K562 (cell line): Measurements from ENCODE around the gene CDR2L. TPM values are rescaled to one million over a fixed set of nuclear protein-coding genes. Genes with fewer than 3 reads are reported as not detected.

Source experiments
- ATAC-seq: fragments of 200-7000 bp; cut with Tn5 transposase; 3 replicates; pipeline ENCODE4 v1.9.1; 2020; ENCODE audit warnings: moderate library complexity
- BruUV-seq: library from RNA; stranded (reverse); fragments of 400-500 nt; replicated peaks from 2 replicates; lab custom pipeline; 2021; lab: Mats Ljungman, UMichigan
- CTCF ChIA-PET: fragments of 300-600 bp; formaldehyde crosslinking; extraction: SDS; loops from one replicate; lab custom pipeline; 2021; ENCODE audit warnings: low intra/inter-chr PET ratio; lab: Yijun Ruan, JAX
- POLR2A ChIA-PET: fragments of 300-600, 350-650 bp; sonication (Branson Sonifier 250); formaldehyde crosslinking; extraction: SDS; loops from one replicate; lab custom pipeline; 2021; ENCODE audit warnings: antibody characterized with exemption, inconsistent platforms; lab: Yijun Ruan, JAX
- DNase-seq, 4 experiments: peaks; one replicate each; pipeline versions ENCODE4 v3.0.0 to v3.0.0-alpha.2; 2011 to 2018; ENCODE audit warnings: low spot score in 3 of 4, mixed read lengths in 3 of 4; ENCODE audit errors: extremely low read depth in 1 of 4
- FAIRE-seq: peaks from 2 replicates; lab custom pipeline; 2011; peaks lifted over from hg19 to GRCh38; lab: Jason Lieb, UNC
- H2AFZ ChIP-seq: 2 replicates; pipeline ENCODE4 v1.6.0; 2011; ENCODE audit warnings: low read depth, low read length, control low read depth, inconsistent platforms
- H3K27ac ChIP-seq: fragments of 200-600 bp; 3 replicates; pipeline ENCODE4 v1.8.0; 2011; ENCODE audit warnings: low read depth, mild to moderate bottlenecking, control low read depth, inconsistent platforms, low read length, moderate library complexity, mixed read lengths; ENCODE audit errors: extremely low read depth
- H3K27me3 ChIP-seq, 2 experiments: fragments of 300-600 bp in 1 of 2; 2 replicates in 1 of 2; 3 replicates in 1 of 2; pipeline versions ENCODE4 v1.6.0 to v1.8.0; 2011; ENCODE audit warnings: inconsistent platforms in 2 of 2, low read length in 2 of 2, mild to moderate bottlenecking in 1 of 2, mixed read lengths in 1 of 2, moderate library complexity in 1 of 2; ENCODE audit not compliant: control insufficient read depth in 2 of 2, insufficient read depth in 2 of 2
- H3K36me3 ChIP-seq: fragments of 300-600 bp; 3 replicates; pipeline ENCODE4 v1.8.0; 2011; ENCODE audit warnings: mild to moderate bottlenecking, low read length, inconsistent platforms; ENCODE audit not compliant: control insufficient read depth, insufficient read depth
- H3K4me1 ChIP-seq, 2 experiments: fragments of 200-600 bp in 1 of 2; replicated peaks in 1 of 2; 2 replicates in 1 of 2; 3 replicates in 1 of 2; pipeline versions ENCODE4 v1.5.1 to v1.8.0; 2011; ENCODE audit warnings: inconsistent platforms in 2 of 2, low read length in 2 of 2, mild to moderate bottlenecking in 1 of 2, mixed read lengths in 1 of 2, moderate library complexity in 1 of 2; ENCODE audit not compliant: control insufficient read depth in 2 of 2, insufficient read depth in 2 of 2
- H3K4me2 ChIP-seq: 2 replicates; pipeline ENCODE4 v1.6.1; 2011; ENCODE audit warnings: low read length, control low read depth, inconsistent platforms, mixed read lengths; ENCODE audit not compliant: insufficient read depth
- H3K4me3 ChIP-seq: fragments of 200-600 bp; sonication (generic), shearing (Covaris generic); 2 replicates; pipeline ENCODE4 v1.5.1; 2016; ENCODE audit warnings: control low read depth, inconsistent platforms
- H3K79me2 ChIP-seq: fragments of 200-600 bp; 3 replicates; pipeline ENCODE4 v1.8.0; 2011; ENCODE audit warnings: low read length, inconsistent platforms; ENCODE audit not compliant: control insufficient read depth, insufficient read depth
- H3K9ac ChIP-seq, 2 experiments: 2 replicates each; pipeline versions ENCODE4 v1.6.0 to v1.6.1; 2011; ENCODE audit warnings: low read depth in 2 of 2, low read length in 2 of 2, control low read depth in 1 of 2, inconsistent platforms in 1 of 2, mild to moderate bottlenecking in 1 of 2, mixed read lengths in 1 of 2; ENCODE audit not compliant: insufficient read depth in 1 of 2
- H3K9me1 ChIP-seq: one replicate; pipeline ENCODE4 v1.6.0; 2011; ENCODE audit warnings: inconsistent platforms, mild to moderate bottlenecking, low read length, moderate library complexity; ENCODE audit not compliant: control insufficient read depth, insufficient read depth
- H3K9me3 ChIP-seq: replicated peaks from 2 replicates; pipeline ENCODE4 v1.5.1; 2011; ENCODE audit warnings: low read depth, low read length, inconsistent platforms; ENCODE audit not compliant: control insufficient read depth, insufficient read depth
- H4K20me1 ChIP-seq: replicated peaks from 2 replicates; pipeline ENCODE4 v1.6.1; 2011; ENCODE audit warnings: low read length, inconsistent platforms, mixed read lengths; ENCODE audit not compliant: control insufficient read depth, insufficient read depth
- CCNT2 ChIP-seq: IDR thresholded peaks from 2 replicates; pipeline ENCODE4 v1.6.1; 2011; ENCODE audit warnings: borderline replicate concordance, low read depth, mild to moderate bottlenecking, moderate library complexity, mixed read lengths, low read length; ENCODE audit not compliant: insufficient read length; ENCODE audit errors: extremely low read depth
- CSDE1 ChIP-seq, 2 experiments: fragments of 450-650 bp; IDR thresholded peaks; 2 replicates each; pipeline ENCODE4 v1.6.1; 2016; ENCODE audit warnings: mild to moderate bottlenecking in 1 of 2
- NR2F6 ChIP-seq: fragments of 450-650 bp; formaldehyde crosslinking; IDR thresholded peaks from 2 replicates; pipeline ENCODE4 v1.4.0; 2020; ENCODE audit warnings: mild to moderate bottlenecking
- POLR2A ChIP-seq: fragments of 450-650 bp; conservative IDR thresholded peaks from 2 replicates; pipeline ENCODE4 v1.6.1; 2016
- PYGO2 ChIP-seq: fragments of 450-650 bp; IDR thresholded peaks from 2 replicates; pipeline ENCODE4 v1.6.1; 2016; ENCODE audit warnings: mild to moderate bottlenecking, missing genetic modification characterization, moderate library complexity, missing compliant biosample characterization
- SP2 ChIP-seq: IDR thresholded peaks from 2 replicates; pipeline ENCODE4 v1.6.1; 2011; ENCODE audit warnings: mild to moderate bottlenecking, low read depth, low read length, moderate library complexity; ENCODE audit not compliant: poor library complexity, severe bottlenecking; ENCODE audit errors: extremely low read depth
- TBP ChIP-seq: optimal IDR thresholded peaks from 2 replicates; pipeline ENCODE3; 2011; ENCODE audit warnings: low read depth, low read length, improper control_type of control experiment
- XRCC3 ChIP-seq: fragments of 450-650 bp; IDR thresholded peaks from 2 replicates; pipeline ENCODE4 v1.6.1; 2017; ENCODE audit warnings: mild to moderate bottlenecking, moderate library complexity
- ZFX ChIP-seq: sonication (generic); formaldehyde crosslinking; IDR thresholded peaks from 2 replicates; pipeline ENCODE4 v1.8.0; 2022; ENCODE audit warnings: mild to moderate bottlenecking, missing genetic modification reagents, moderate library complexity
- ZNF507 ChIP-seq: conservative IDR thresholded peaks from 2 replicates; pipeline ENCODE4 v1.6.1; 2017; ENCODE audit warnings: missing genetic modification characterization, missing compliant biosample characterization
- ZNF77 ChIP-seq: fragments of 250-450 bp; sonication (Bioruptor Pico); IDR thresholded peaks from 2 replicates; pipeline ENCODE4 v1.5.0; 2020
- ZSCAN32 ChIP-seq: fragments of 450-650 bp; formaldehyde crosslinking; IDR thresholded peaks from 2 replicates; pipeline ENCODE4 v1.4.0; 2020; ENCODE audit warnings: mild to moderate bottlenecking, moderate library complexity
- WGBS: fragments of 100-300 bp; shearing (Covaris generic); methylation state at CpG from one replicate; pipeline ENCODE4 v1.1.6; 2016; ENCODE audit warnings: low coverage, mixed read lengths; ENCODE audit not compliant: insufficient coverage; ENCODE audit errors: missing lambda C conversion rate; 5-methylcytosine and 5-hydroxymethylcytosine counted together
- in situ Hi-C: fragments of 300-500 bp; cut with MboI; formaldehyde crosslinking; loops from 4 replicates; pipeline ENCODE4 v1.15.0; 2018; ENCODE audit warnings: inconsistent platforms, mixed read lengths
- intact Hi-C: fragments of 100-400 bp; cut with micrococcal nuclease; formaldehyde crosslinking; loops from 2 replicates; pipeline ENCODE4 v1.14.2; 2022
- polyA plus RNA-seq, 8 experiments: library from polyadenylated mRNA; depleted of rRNA in 4 of 8; stranded (reverse) in 5 of 8; unstranded in 3 of 8; fragments of >200 nt; fragmentation: Nextera tagmentation in 2 of 8; fragmentation: Illumina TruSeq in 1 of 8; extraction: Ambion mirVana in 2 of 8; extraction: Trizol in 1 of 8; gene quantifications; 2 replicates each; pipeline versions ENCODE4 v1.2.1 to v1.2.3, GENCODE V29; 2011 to 2014; ENCODE audit warnings: inconsistent platforms in 1 of 8, missing spikeins in 1 of 8
- total RNA-seq, 7 experiments: library from RNA; depleted of rRNA in 6 of 7; stranded (reverse); fragments of >200 nt in 6 of 7; fragmentation: Illumina TruSeq in 2 of 7; extraction: Trizol in 2 of 7; gene quantifications; 2 replicates each; pipeline versions ENCODE4 v1.2.1 to v1.2.3, GENCODE V29; 2011 to 2021; ENCODE audit warnings: low replicate concordance in 1 of 7
- TF ChIP-seq, protein P1 (sequence below): fragments of 450-650 bp; formaldehyde crosslinking; IDR thresholded peaks from 2 replicates; pipeline ENCODE4 v1.4.0; 2022; ENCODE audit warnings: missing genetic modification characterization
- TF ChIP-seq, protein P2 (sequence below): sonication (generic); formaldehyde crosslinking; IDR thresholded peaks from 2 replicates; pipeline ENCODE4 v1.8.1; 2022; ENCODE audit warnings: missing genetic modification reagents
- TF ChIP-seq, protein P3 (sequence below): IDR thresholded peaks from 2 replicates; pipeline ENCODE4 v1.6.1; 2011; ENCODE audit warnings: borderline replicate concordance, low read depth, mild to moderate bottlenecking, moderate library complexity, low read length; ENCODE audit not compliant: insufficient read depth, poor library complexity, severe bottlenecking

The CDR2L gene
- total and polyA plus RNA-seq, 9 of the 15 experiments (the other 6 are each of a cell fraction or from before 2014, with no cell fraction given): 2.7 to 16.0 (median 7.3) TPM

GRCh38 chr17:75034236-75034908, 46.9 kb downstream of the CDR2L start (continued):
- TF ChIP-seq ZSCAN32 (CRISPR knock-in tag): 0 out of 2 replicates have a peak, but pooled peaks have one; percentile 2
- peak; percentile 32 for TF ChIP-seq POLR2A
- TF ChIP-seq SP2: no peak
- TF ChIP-seq TBP: peak; percentile 99
- no peak for TF ChIP-seq PYGO2 (tag)
- TF ChIP-seq, protein P1, sequence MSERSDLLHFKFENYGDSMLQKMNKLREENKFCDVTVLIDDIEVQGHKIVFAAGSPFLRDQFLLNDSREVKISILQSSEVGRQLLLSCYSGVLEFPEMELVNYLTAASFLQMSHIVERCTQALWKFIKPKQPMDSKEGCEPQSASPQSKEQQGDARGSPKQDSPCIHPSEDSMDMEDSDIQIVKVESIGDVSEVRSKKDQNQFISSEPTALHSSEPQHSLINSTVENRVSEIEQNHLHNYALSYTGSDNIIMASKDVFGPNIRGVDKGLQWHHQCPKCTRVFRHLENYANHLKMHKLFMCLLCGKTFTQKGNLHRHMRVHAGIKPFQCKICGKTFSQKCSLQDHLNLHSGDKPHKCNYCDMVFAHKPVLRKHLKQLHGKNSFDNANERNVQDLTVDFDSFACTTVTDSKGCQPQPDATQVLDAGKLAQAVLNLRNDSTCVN (CRISPR knock-in tag): no peak
- TF ChIP-seq CSDE1 (IDR thresholded peaks at IDR 0.05): 0 out of 4 replicates have a peak, but pooled peaks of 1 of the 2 experiments have one; percentile 15
- 0 out of 2 replicates have a peak, but pooled peaks have one; percentile 64 for TF ChIP-seq NR2F6 (CRISPR knock-in tag)
- TF ChIP-seq, all 486 proteins: peak for 157

- Histone ChIP-seq H3K79me2 (no peaks in the 10 kb centered on the region), H3K4me3 (no peak overlapping the region), H3K4me1 (peaks cover 31% of the 10 kb centered on the region in 2 experiments), H3K4me2 (peak overlapping the region; percentile 98), H3K36me3 (peaks cover 36% of the 10 kb centered on the region), H2AFZ (peak overlapping the region; percentile 98), H3K9me1 (no peaks in the 10 kb centered on the region), H3K9me3 (no peaks in the 10 kb centered on the region), H3K9ac (peak overlapping the region; percentile 53 to 96; a peak in 3 of 4 replicates), H4K20me1 (no peaks in the 10 kb centered on the region), H3K27ac (peak overlapping the region; percentile 96), H3K27me3 (no peaks in the 10 kb centered on the region)
- DNase-seq: peak; percentile 75 to 90 (median 81)
- intact Hi-C loops: loop anchor here (5.0 to 10.0 kb wide), 2 partner anchors 162 to 166 kb away; partner anchors contain the start of gene FDXR
- in situ Hi-C loops: no loop called here
- ChIA-PET POLR2A (interaction anchor here (0.6 to 3.3 kb wide), 6 partner anchors 11 to 668 kb away, joined by 3 to 26 read pairs (median 4); partner anchors contain the start of genes ATP5PD, JPT1, KCTD2 and MRPL58), CTCF (interaction anchor here (0.7 kb wide), 1 partner anchor 332 kb away, joined by 3 read pairs; no protein-coding TSS in a partner anchor)
- no TSS peak for BruUV-seq
- WGBS: 35% methylated on average over 26 of the region's 27 CpGs
- peak; percentile 81 for FAIRE-seq
- peak; percentile 32 for ATAC-seq
- TF ChIP-seq, protein P2, sequence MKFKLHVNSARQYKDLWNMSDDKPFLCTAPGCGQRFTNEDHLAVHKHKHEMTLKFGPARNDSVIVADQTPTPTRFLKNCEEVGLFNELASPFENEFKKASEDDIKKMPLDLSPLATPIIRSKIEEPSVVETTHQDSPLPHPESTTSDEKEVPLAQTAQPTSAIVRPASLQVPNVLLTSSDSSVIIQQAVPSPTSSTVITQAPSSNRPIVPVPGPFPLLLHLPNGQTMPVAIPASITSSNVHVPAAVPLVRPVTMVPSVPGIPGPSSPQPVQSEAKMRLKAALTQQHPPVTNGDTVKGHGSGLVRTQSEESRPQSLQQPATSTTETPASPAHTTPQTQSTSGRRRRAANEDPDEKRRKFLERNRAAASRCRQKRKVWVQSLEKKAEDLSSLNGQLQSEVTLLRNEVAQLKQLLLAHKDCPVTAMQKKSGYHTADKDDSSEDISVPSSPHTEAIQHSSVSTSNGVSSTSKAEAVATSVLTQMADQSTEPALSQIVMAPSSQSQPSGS (CRISPR knock-in tag): no peak
- TF ChIP-seq XRCC3 (no peak), ZFX (peak; percentile 20; the same call in 1 of the 2 replicates), CCNT2 (no peak), ZNF77 (CRISPR knock-in tag) (no peak), ZNF507 (tag) (no peak)
- TF ChIP-seq, protein P3, sequence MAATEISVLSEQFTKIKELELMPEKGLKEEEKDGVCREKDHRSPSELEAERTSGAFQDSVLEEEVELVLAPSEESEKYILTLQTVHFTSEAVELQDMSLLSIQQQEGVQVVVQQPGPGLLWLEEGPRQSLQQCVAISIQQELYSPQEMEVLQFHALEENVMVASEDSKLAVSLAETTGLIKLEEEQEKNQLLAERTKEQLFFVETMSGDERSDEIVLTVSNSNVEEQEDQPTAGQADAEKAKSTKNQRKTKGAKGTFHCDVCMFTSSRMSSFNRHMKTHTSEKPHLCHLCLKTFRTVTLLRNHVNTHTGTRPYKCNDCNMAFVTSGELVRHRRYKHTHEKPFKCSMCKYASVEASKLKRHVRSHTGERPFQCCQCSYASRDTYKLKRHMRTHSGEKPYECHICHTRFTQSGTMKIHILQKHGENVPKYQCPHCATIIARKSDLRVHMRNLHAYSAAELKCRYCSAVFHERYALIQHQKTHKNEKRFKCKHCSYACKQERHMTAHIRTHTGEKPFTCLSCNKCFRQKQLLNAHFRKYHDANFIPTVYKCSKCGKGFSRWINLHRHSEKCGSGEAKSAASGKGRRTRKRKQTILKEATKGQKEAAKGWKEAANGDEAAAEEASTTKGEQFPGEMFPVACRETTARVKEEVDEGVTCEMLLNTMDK: no peak
Measured at GRCh38 chr17:75036643-75037268, 49.3 kb downstream of the CDR2L start.
